ENCODE data around the gene CALHM2. TPM values are rescaled to one million over a fixed set of nuclear protein-coding genes. Genes with fewer than 3 reads are reported as not detected.

Gene CALHM2
- total and polyA plus RNA-seq, 3 experiments from 2014 or later = 20.4 to 92.7 (median 22.2) TPM

GRCh38 chr10:103447187-103447586 is 5.0 kb downstream of the CALHM2 start:
- CTCF ChIA-PET = interaction anchor here (0.7 to 2.0 kb wide), 3 partner anchors 30 to 38 kb away, joined by 3 to 5 read pairs (median 5); no protein-coding TSS in a partner anchor
- peaks cover 31% of the 10 kb centered on the region for H3K36me3 ChIP-seq (ENCODE audit: insufficient read depth, low read length)

GRCh38 chr10:103445767-103446567 is 6.2 kb downstream of the CALHM2 start:
- Mint-ChIP-seq H3K36me3 (peaks cover 9 to 90% (median 14%) of the 10 kb centered on the region in 3 donors), H3K4me3 (peak overlapping the region in 2 of 7 donors; percentile 44 to 62), H3K27ac (peak overlapping the region in 5 of 8 donors; percentile 31 to 81 (median 66)), H3K9me3 (no peaks in the 10 kb centered on the region), H3K4me1 (peaks cover 35 to 59% (median 43%) of the 10 kb centered on the region in 3 donors), H3K27me3 (no peaks in the 10 kb centered on the region)
- Histone ChIP-seq H3K27ac (ENCODE audit: low read depth, low read length) (no peak overlapping the region), H3K4me1 (ENCODE audit: insufficient read depth, low read length) (peaks cover 23% of the 10 kb centered on the region), H3K4me3 (ENCODE audit: low read length) (no peak overlapping the region), H3K27me3 (ENCODE audit: insufficient read depth, low read length, poor library complexity, severe bottlenecking) (no peaks in the 10 kb centered on the region), H3K36me3 (ENCODE audit: insufficient read depth, low read length) (peaks cover 31% of the 10 kb centered on the region), H3K9me3 (ENCODE audit: low read length) (no peaks in the 10 kb centered on the region)
- DNase-seq = peak in 1 of 5 donors; percentile 28
- ChIA-PET CTCF (interaction anchor here (2.0 kb wide), 1 partner anchor 29 kb away, joined by 5 read pairs; no protein-coding TSS in a partner anchor), POLR2A (interaction anchor here (0.7 kb wide), 1 partner anchor 49 kb away, joined by 10 read pairs; no protein-coding TSS in a partner anchor)

More at GRCh38 chr10:103447187-103447586, 5.0 kb downstream of the CALHM2 start:
- H3K4me1 Mint-ChIP-seq = peaks cover 40 to 62% (median 46%) of the 10 kb centered on the region in 3 donors
- H3K4me3 Mint-ChIP-seq = peak overlapping the region in 2 of 7 donors; percentile 15 to 81
- Histone ChIP-seq H3K27ac (ENCODE audit: low read depth, low read length) (no peak overlapping the region), H3K4me1 (ENCODE audit: insufficient read depth, low read length) (peaks cover 23% of the 10 kb centered on the region), H3K9me3 (ENCODE audit: low read length) (no peaks in the 10 kb centered on the region), H3K4me3 (ENCODE audit: low read length) (no peak overlapping the region), H3K27me3 (ENCODE audit: insufficient read depth, low read length, poor library complexity, severe bottlenecking) (no peaks in the 10 kb centered on the region)
- DNase-seq = peak in 1 of 5 donors; percentile 17
- POLR2A ChIA-PET = no interaction called here
- H3K27me3 Mint-ChIP-seq = no peaks in the 10 kb centered on the region
- H3K9me3 Mint-ChIP-seq = no peaks in the 10 kb centered on the region
- H3K27ac Mint-ChIP-seq = peak overlapping the region in 6 of 8 donors; percentile 17 to 89 (median 73)
- peaks cover 9 to 89% (median 14%) of the 10 kb centered on the region in 3 donors for H3K36me3 Mint-ChIP-seq

- CTCF ChIA-PET = no interaction called here
- H3K4me3 ChIP-seq (ENCODE audit: low read length) = no peak overlapping the region
- peaks cover 29 to 53% (median 37%) of the 10 kb centered on the region in 3 donors for H3K4me1 Mint-ChIP-seq
- no peak overlapping the region for H3K27ac ChIP-seq (ENCODE audit: low read depth, low read length)
- H3K9me3 ChIP-seq (ENCODE audit: low read length) = no peaks in the 10 kb centered on the region
- peaks cover 35% of the 10 kb centered on the region for H3K36me3 ChIP-seq (ENCODE audit: insufficient read depth, low read length)
- peak overlapping the region in 6 of 8 donors; percentile 27 to 77 (median 48) for H3K27ac Mint-ChIP-seq
- DNase-seq = peak in 1 of 5 donors; percentile 18
- POLR2A ChIA-PET = no interaction called here
- peaks cover 9 to 90% (median 13%) of the 10 kb centered on the region in 3 donors for H3K36me3 Mint-ChIP-seq
- no peaks in the 10 kb centered on the region for H3K9me3 Mint-ChIP-seq
- H3K27me3 Mint-ChIP-seq = no peaks in the 10 kb centered on the region
- no peaks in the 10 kb centered on the region for H3K27me3 ChIP-seq (ENCODE audit: insufficient read depth, low read length, poor library complexity, severe bottlenecking)
- peak overlapping the region in 1 of 7 donors; percentile 27 for H3K4me3 Mint-ChIP-seq
- H3K4me1 ChIP-seq (ENCODE audit: insufficient read depth, low read length) = peaks cover 17% of the 10 kb centered on the region
Observed at GRCh38 chr10:103445366-103445765, 6.8 kb downstream of the CALHM2 start.

GRCh38 chr10:103444478-103444877 is 7.7 kb downstream of the CALHM2 start:
- Histone ChIP-seq H3K4me3 (ENCODE audit: low read length) (no peak overlapping the region), H3K36me3 (ENCODE audit: insufficient read depth, low read length) (peaks cover 39% of the 10 kb centered on the region), H3K4me1 (ENCODE audit: insufficient read depth, low read length) (peaks cover 8% of the 10 kb centered on the region), H3K9me3 (ENCODE audit: low read length) (no peaks in the 10 kb centered on the region), H3K27me3 (ENCODE audit: insufficient read depth, low read length, poor library complexity, severe bottlenecking) (no peaks in the 10 kb centered on the region), H3K27ac (ENCODE audit: low read depth, low read length) (no peak overlapping the region)
- no peaks in the 10 kb centered on the region for H3K9me3 Mint-ChIP-seq
- peaks cover 9 to 90% (median 15%) of the 10 kb centered on the region in 3 donors for H3K36me3 Mint-ChIP-seq
- H3K4me1 Mint-ChIP-seq = peaks cover 20 to 44% (median 28%) of the 10 kb centered on the region in 3 donors
- H3K27me3 Mint-ChIP-seq = no peaks in the 10 kb centered on the region
- no peak overlapping the region for H3K4me3 Mint-ChIP-seq
- ChIA-PET CTCF (no interaction called here), POLR2A (no interaction called here)
- peak in 1 of 5 donors; percentile 26 for DNase-seq
- H3K27ac Mint-ChIP-seq = peak overlapping the region in 4 of 8 donors; percentile 27 to 47 (median 38)

GRCh38 chr10:103443475-103444185 is 8.5 kb downstream of the CALHM2 start:
- H3K4me1 Mint-ChIP-seq = peaks cover 12 to 35% (median 20%) of the 10 kb centered on the region in 3 donors
- Histone ChIP-seq H3K27me3 (ENCODE audit: insufficient read depth, low read length, poor library complexity, severe bottlenecking) (no peaks in the 10 kb centered on the region), H3K27ac (ENCODE audit: low read depth, low read length) (no peak overlapping the region), H3K36me3 (ENCODE audit: insufficient read depth, low read length) (peaks cover 33% of the 10 kb centered on the region), H3K9me3 (ENCODE audit: low read length) (no peaks in the 10 kb centered on the region), H3K4me3 (ENCODE audit: low read length) (no peak overlapping the region), H3K4me1 (ENCODE audit: insufficient read depth, low read length) (peaks cover under 1% of the 10 kb centered on the region)
- POLR2A ChIA-PET = interaction anchor here (0.6 to 0.7 kb wide), 2 partner anchors 9 to 16 kb away, joined by 3 read pairs; partner anchors contain the start of gene CALHM2
- no peak overlapping the region for H3K4me3 Mint-ChIP-seq
- no peaks in the 10 kb centered on the region for H3K9me3 Mint-ChIP-seq
- peak in 1 of 5 donors; percentile 11 for DNase-seq
- H3K27ac Mint-ChIP-seq = peak overlapping the region in 6 of 8 donors; percentile 43 to 90 (median 63)
- CTCF ChIA-PET = interaction anchor here (1.6 kb wide), 1 partner anchor 42 kb away, joined by 5 read pairs; no protein-coding TSS in a partner anchor
- no peaks in the 10 kb centered on the region for H3K27me3 Mint-ChIP-seq
- H3K36me3 Mint-ChIP-seq = peaks cover 2 to 88% (median 10%) of the 10 kb centered on the region in 3 donors

- peaks cover 40% of the 10 kb centered on the region for H3K36me3 ChIP-seq (ENCODE audit: insufficient read depth, low read length)
- no peak overlapping the region for H3K27ac ChIP-seq (ENCODE audit: low read depth, low read length)
- Mint-ChIP-seq H3K36me3 (peaks cover 0 to 90% (median 14%) of the 10 kb centered on the region in 3 donors), H3K4me3 (no peak overlapping the region), H3K9me3 (no peaks in the 10 kb centered on the region), H3K4me1 (peaks cover 0 to 24% (median 12%) of the 10 kb centered on the region in 3 donors), H3K27me3 (no peaks in the 10 kb centered on the region), H3K27ac (peak overlapping the region in 2 of 8 donors; percentile 60 to 62)
- POLR2A ChIA-PET = no interaction called here
- no peaks in the 10 kb centered on the region for H3K4me1 ChIP-seq (ENCODE audit: insufficient read depth, low read length)
- DNase-seq = peak in 1 of 5 donors; percentile 18
- no peaks in the 10 kb centered on the region for H3K27me3 ChIP-seq (ENCODE audit: insufficient read depth, low read length, poor library complexity, severe bottlenecking)
- H3K4me3 ChIP-seq (ENCODE audit: low read length) = no peak overlapping the region
- H3K9me3 ChIP-seq (ENCODE audit: low read length) = no peaks in the 10 kb centered on the region
- CTCF ChIA-PET = interaction anchor here (1.6 to 1.8 kb wide), 2 partner anchors 25 to 43 kb away, joined by 5 to 6 read pairs; no protein-coding TSS in a partner anchor
Observed at GRCh38 chr10:103442031-103442461, 10.1 kb downstream of the CALHM2 start.

GRCh38 chr10:103441611-103442010 is 10.6 kb downstream of the CALHM2 start:
- POLR2A ChIA-PET = no interaction called here
- H3K27me3 Mint-ChIP-seq = no peaks in the 10 kb centered on the region
- H3K4me1 Mint-ChIP-seq = peaks cover 0 to 19% (median 9%) of the 10 kb centered on the region in 3 donors
- H3K27me3 ChIP-seq (ENCODE audit: insufficient read depth, low read length, poor library complexity, severe bottlenecking) = no peaks in the 10 kb centered on the region
- no peak overlapping the region for H3K27ac ChIP-seq (ENCODE audit: low read depth, low read length)
- CTCF ChIA-PET = interaction anchor here (1.8 kb wide), 1 partner anchor 25 kb away, joined by 6 read pairs; no protein-coding TSS in a partner anchor
- peaks cover 0 to 90% (median 14%) of the 10 kb centered on the region in 3 donors for H3K36me3 Mint-ChIP-seq
- DNase-seq = no peak
- no peaks in the 10 kb centered on the region for H3K9me3 Mint-ChIP-seq
- no peak overlapping the region for H3K4me3 Mint-ChIP-seq
- H3K4me3 ChIP-seq (ENCODE audit: low read length) = no peak overlapping the region
- no peaks in the 10 kb centered on the region for H3K4me1 ChIP-seq (ENCODE audit: insufficient read depth, low read length)
- H3K9me3 ChIP-seq (ENCODE audit: low read length) = no peaks in the 10 kb centered on the region
- H3K36me3 ChIP-seq (ENCODE audit: insufficient read depth, low read length) = peaks cover 40% of the 10 kb centered on the region
- peak overlapping the region in 3 of 8 donors; percentile 60 to 65 (median 62) for H3K27ac Mint-ChIP-seq
